LNCaP clone FGC (cell line): ENCODE measurements around the gene C2CD4A.
A peak's percentile ranks its signal among the peaks of the same experiment; 100 is the strongest.

ENCODE experiments used
- DNase-seq: peaks from one replicate; pipeline ENCODE4 v3.0.0-alpha.2; 2011; ENCODE audit warnings: low read depth
- H3K4me3 ChIP-seq: 2 replicates; pipeline ENCODE4 v1.5.1; 2011; ENCODE audit warnings: mild to moderate bottlenecking, low read depth, low read length, control low read depth
- TF ChIP-seq, protein P1 (sequence below): IDR thresholded peaks from 2 replicates; pipeline ENCODE4 v1.5.1; 2012; ENCODE audit warnings: mild to moderate bottlenecking; ENCODE audit not compliant: control insufficient read depth, insufficient read depth; ENCODE audit errors: extremely low read depth

C2CD4A gene

DNA sequence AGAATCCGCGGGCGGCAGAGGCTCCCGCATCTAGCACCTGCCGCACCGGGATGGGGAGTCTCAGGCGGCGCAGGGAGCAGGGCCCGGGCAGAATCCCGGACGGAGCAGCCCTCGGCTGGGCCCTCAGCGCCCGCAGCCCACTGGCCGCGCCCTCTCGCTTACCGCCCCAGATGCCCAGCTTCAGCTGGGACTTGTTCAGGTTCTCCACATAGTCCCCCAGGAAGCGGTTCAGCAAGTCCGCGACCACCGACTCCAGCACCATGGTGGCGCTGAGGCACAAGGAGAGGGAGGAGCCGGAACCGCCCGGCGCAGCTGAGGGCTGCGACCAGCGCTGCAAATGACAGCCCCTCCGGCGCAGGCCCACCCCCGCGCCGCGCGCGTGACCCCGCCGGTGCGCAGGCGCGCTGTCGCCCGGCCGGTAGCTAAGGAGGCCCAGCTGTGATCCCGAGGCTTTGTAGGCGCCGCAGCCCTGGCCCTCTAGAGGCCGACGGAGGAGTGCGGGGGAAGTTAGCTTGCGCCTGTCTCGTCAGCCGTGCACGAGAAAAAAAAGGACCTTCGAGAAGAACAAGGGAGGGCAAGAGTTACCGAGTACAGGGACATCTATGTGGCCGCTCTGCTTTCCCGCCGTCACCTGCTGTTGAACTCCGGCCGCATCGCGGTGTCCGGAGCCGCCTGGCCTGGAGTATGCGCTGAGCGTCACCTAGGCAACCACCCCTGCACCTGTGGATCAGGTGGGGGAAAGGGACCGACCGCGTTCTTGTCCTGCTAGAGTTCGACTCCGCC, 6.5 kb upstream of the C2CD4A start, which contains the start of gene VPS13C:
Gene VPS13C, minus strand, starts transcription at position 335 of the 783 bp plus-strand sequence. Its CDS starts 73 bp downstream, at position 262.
- H3K4me3 ChIP-seq = peak within 1 kb of the TSS; percentile 83
- DNase-seq = peak; percentile 85
- TF ChIP-seq, protein P1, sequence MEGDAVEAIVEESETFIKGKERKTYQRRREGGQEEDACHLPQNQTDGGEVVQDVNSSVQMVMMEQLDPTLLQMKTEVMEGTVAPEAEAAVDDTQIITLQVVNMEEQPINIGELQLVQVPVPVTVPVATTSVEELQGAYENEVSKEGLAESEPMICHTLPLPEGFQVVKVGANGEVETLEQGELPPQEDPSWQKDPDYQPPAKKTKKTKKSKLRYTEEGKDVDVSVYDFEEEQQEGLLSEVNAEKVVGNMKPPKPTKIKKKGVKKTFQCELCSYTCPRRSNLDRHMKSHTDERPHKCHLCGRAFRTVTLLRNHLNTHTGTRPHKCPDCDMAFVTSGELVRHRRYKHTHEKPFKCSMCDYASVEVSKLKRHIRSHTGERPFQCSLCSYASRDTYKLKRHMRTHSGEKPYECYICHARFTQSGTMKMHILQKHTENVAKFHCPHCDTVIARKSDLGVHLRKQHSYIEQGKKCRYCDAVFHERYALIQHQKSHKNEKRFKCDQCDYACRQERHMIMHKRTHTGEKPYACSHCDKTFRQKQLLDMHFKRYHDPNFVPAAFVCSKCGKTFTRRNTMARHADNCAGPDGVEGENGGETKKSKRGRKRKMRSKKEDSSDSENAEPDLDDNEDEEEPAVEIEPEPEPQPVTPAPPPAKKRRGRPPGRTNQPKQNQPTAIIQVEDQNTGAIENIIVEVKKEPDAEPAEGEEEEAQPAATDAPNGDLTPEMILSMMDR = peak; percentile 62

DNA sequence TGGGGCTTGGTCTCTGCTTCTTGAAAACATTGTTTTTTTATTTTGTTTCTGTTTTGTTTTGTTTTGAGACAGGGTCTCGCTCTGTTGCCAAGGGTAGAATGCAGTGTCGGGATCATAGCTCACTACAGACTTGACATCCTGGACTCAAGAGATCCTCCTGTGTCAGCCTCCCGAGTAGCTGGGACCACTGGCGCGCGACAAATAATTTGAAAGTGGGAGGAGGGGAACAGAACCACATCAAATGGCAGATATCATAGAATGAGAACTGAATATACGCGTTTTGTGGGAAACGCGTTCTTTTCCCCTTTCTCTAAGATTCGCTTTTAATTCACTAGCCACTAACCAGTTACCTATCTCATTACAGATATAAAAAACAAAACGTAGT, 5.9 kb upstream of the C2CD4A start:
- DNase-seq = no peak
- peak overlapping the region; percentile 83 for H3K4me3 ChIP-seq
- TF ChIP-seq, protein P1 = no peak

DNA sequence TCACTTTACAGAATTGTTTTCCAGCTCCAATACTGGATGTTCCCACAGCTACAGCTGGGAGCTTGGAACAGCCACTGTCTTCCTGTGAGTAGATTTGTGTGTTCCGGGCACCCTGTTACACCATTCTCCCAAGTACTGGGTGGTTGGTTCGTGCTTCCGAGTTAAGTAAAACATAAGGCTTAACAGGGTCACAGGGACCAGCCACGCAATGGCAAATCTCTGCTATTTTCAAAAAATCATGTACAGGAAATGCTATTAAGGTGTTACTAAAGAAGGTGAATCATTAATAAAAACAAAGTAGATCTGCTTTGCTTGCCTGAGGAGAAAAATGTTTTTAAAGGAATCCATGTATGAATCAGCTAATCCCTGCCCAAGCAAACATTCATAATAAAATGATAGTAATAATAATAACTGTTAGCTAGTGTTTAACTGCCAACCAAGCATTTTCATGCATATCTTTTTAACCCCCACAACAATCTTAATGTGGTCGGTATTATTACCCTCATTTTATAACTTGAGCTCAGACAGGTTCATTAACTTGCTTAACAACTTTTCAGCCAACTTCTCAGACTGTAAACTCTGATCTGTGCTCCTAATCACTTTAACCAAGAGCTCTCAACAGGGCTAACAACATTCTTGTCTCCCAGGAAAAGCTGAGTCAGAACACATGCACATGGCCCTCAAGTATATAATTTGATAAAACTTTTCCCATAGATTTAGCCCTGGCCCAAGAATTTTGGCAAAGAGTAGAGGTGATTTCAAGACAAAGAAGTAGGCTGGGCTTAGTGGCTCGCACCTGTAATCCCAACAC, 2.7 kb upstream of the C2CD4A start:
- TF ChIP-seq, protein P1 = no peak
- H3K4me3 ChIP-seq = no peak overlapping the region
- no peak for DNase-seq

DNA sequence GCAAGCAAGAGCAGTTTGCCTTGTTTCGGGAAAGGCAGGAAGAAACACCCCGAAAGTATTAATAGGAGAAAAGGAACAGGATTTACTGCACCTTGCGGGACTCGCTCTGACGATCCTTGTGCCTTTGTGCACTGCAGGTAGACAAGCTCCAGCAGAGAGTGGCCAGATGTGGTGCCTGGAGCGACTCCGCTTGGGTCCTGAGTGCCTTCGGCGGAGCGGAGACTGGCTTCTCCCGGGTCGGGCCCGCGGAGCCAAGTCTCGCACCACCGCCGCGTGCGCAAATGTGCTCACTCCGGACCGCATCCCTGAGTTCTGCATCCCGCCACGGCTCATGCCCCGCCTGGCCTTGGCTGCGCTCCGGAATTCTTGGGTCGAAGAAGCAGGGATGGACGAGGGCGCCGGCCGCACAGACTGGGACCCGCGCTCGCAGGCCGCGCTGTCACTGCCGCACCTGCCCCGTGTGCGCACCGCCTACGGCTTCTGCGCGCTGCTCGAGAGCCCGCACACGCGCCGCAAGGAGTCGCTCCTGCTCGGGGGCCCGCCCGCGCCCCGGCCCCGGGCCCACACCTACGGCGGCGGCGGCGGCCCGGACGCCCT, 769 bp downstream of the C2CD4A start:
- H3K4me3 ChIP-seq = no peak overlapping the region
- no peak for DNase-seq
- TF ChIP-seq, protein P1 = no peak

DNA sequence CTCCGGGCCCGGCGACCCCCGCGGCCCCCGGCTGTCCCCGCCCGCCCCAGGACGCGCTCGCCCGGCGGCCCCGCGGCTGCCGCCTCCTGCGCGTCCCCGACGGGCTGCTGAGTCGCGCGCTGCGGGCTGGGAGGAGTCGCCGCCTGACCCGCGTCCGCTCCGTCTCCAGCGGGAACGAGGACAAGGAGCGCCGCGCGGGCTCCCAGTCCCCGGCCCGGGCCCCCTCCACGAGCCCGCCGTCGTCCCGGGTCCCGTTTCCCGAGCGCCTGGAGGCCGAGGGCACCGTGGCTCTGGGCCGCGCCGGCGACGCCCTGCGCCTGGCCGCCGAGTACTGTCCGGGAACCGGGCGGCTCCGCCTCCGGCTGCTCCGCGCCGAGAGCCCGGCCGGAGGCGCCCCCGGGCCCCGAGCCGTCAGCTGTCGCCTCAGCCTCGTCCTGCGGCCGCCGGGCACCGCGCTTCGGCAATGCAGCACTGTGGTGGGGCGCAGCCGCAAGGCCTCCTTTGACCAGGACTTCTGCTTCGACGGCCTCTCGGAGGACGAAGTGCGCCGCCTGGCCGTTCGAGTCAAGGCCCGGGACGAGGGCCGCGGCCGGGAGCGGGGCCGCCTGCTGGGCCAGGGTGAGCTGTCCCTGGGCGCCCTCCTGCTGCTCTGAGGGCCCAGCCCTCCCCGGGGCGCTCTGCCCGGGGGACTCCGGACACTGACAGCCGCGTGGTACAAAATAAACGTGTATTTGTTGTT, 1.5 kb downstream of the C2CD4A start:
- TF ChIP-seq, protein P1 = no peak
- DNase-seq = no peak
- peak overlapping the region; percentile 21; the same call in 1 of the 2 replicates for H3K4me3 ChIP-seq

DNA sequence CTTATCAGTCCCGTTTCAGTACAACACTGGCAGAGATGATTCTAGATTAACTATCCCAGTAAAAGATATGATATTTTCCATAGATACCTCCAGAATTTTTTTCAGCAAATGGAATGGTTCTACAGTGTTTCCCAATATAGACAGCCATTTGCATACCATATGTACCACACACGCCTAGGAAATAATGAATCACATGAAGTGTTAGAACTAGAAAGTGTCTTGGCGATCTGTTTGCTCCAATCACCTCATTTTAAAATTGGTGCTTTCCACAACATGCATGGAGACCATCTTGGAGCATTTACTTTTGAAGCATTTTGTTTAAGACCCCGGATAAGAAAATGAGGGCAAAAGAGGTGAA, 2.0 kb downstream of the C2CD4A start:
- no peak for DNase-seq
- TF ChIP-seq, protein P1 = no peak
- no peak overlapping the region for H3K4me3 ChIP-seq
